B cell (primary cell): Measurements from ENCODE around the gene CD300LB. TPM values are rescaled to one million over a fixed set of nuclear protein-coding genes. Genes with fewer than 3 reads are reported as not detected.
A peak's percentile ranks its signal among the peaks of the same experiment; 100 is the strongest.

ENCODE experiments used
- ATAC-seq: fragments of 200-7000 bp; cut with Tn5 transposase; one replicate; pipeline ENCODE4 v1.10.0; 2021; ENCODE audit warnings: low read depth, mild to moderate bottlenecking, moderate number of reproducible peaks, moderate library complexity
- CTCF ChIA-PET: fragments of 350-600 bp; sonication (Branson Sonifier 250); formaldehyde crosslinking; loops from one replicate; lab custom pipeline; 2021; ENCODE audit warnings: antibody characterized with exemption, inconsistent platforms; lab: Charles Lee
- POLR2A ChIA-PET: fragments of 350-600 bp; sonication (Branson Sonifier 250); formaldehyde crosslinking; loops from one replicate; lab custom pipeline; 2021; ENCODE audit warnings: antibody characterized with exemption; lab: Charles Lee
- DNase-seq: peaks from one replicate; pipeline ENCODE4 v3.0.0; 2013
- H2AFZ ChIP-seq: 2 replicates; pipeline ENCODE4 v1.6.1; 2012; ENCODE audit warnings: mild to moderate bottlenecking, low read depth, low read length; ENCODE audit not compliant: insufficient read depth, poor library complexity, severe bottlenecking
- H3K27ac ChIP-seq, 2 donors: 1 replicate in 1 of 2; 2 replicates in 1 of 2; pipeline ENCODE4 v1.5.1; 2012 to 2013; ENCODE audit warnings: low read length in 2 of 2, mild to moderate bottlenecking in 2 of 2, moderate library complexity in 1 of 2
- H3K27me3 ChIP-seq, 4 experiments: fragments of 200-600 bp in 1 of 4; sonication (generic) in 1 of 4; replicated peaks in 1 of 4; 1 replicate in 2 of 4; 2 replicates in 2 of 4; pipeline versions ENCODE4 v1.6.1 to v1.7.0; 2013 to 2016; ENCODE audit warnings: low read length in 3 of 4, mild to moderate bottlenecking in 2 of 4, mixed read lengths in 1 of 4, moderate library complexity in 1 of 4; ENCODE audit not compliant: insufficient read depth in 4 of 4, control insufficient read depth in 3 of 4; ENCODE audit errors: control extremely low read depth in 1 of 4
- H3K36me3 ChIP-seq, 2 experiments: replicated peaks in 1 of 2; 1 replicate in 1 of 2; 2 replicates in 1 of 2; pipeline versions ENCODE4 v1.6.1 to v1.7.1; 2013; ENCODE audit warnings: low read length in 1 of 2; ENCODE audit not compliant: insufficient read depth in 2 of 2, control insufficient read depth in 1 of 2; ENCODE audit errors: control extremely low read depth in 1 of 2, extremely low read depth in 1 of 2
- H3K4me1 ChIP-seq, 2 donors: fragments of 200-600 bp in 1 of 2; sonication (generic) in 1 of 2; 1 replicate in 1 of 2; 2 replicates in 1 of 2; pipeline versions ENCODE4 v1.5.1 to v1.6.1; 2013 to 2017; ENCODE audit warnings: low read length in 2 of 2; ENCODE audit not compliant: control insufficient read depth in 2 of 2, insufficient read depth in 2 of 2
- H3K4me2 ChIP-seq: replicated peaks from 2 replicates; pipeline ENCODE3; 2012; ENCODE audit warnings: mild to moderate bottlenecking, low read depth, low read length; ENCODE audit not compliant: poor library complexity, severe bottlenecking
- H3K4me3 ChIP-seq, 5 experiments: fragments of 200-600 bp in 1 of 5; sonication (generic) in 1 of 5; 1 replicate in 3 of 5; 2 replicates in 2 of 5; pipeline versions ENCODE4 v1.5.1 to v1.7.0; 2011 to 2016; ENCODE audit warnings: low read length in 4 of 5, mild to moderate bottlenecking in 4 of 5, low read depth in 2 of 5, control low read depth in 1 of 5, moderate library complexity in 1 of 5; ENCODE audit not compliant: insufficient read depth in 1 of 5; ENCODE audit errors: control extremely low read depth in 1 of 5, extremely low read depth in 1 of 5
- H3K79me2 ChIP-seq: fragments of 200-600 bp; sonication (generic); one replicate; pipeline ENCODE4 v1.6.0; 2016; ENCODE audit warnings: low read length; ENCODE audit not compliant: control insufficient read depth, insufficient read depth
- H3K9ac ChIP-seq: fragments of 200-600 bp; sonication (generic); 2 replicates; pipeline ENCODE4 v1.6.1; 2017; ENCODE audit warnings: mild to moderate bottlenecking, low read length, moderate library complexity
- H3K9me3 ChIP-seq, 3 donors: one replicate each; pipeline versions ENCODE4 v1.6.1 to v1.7.1; 2013; ENCODE audit warnings: low read length in 2 of 3; ENCODE audit not compliant: control insufficient read depth in 2 of 3, insufficient read depth in 1 of 3; ENCODE audit errors: control extremely low read depth in 1 of 3
- H4K20me1 ChIP-seq: 2 replicates; pipeline ENCODE4 v1.6.0; 2012; ENCODE audit warnings: mild to moderate bottlenecking, low read length; ENCODE audit not compliant: insufficient read depth, control insufficient read depth, poor library complexity, severe bottlenecking
- H3K27ac Mint-ChIP-seq: one replicate; pipeline ENCODE4 v1.8.0; 2021; ENCODE audit warnings: mixed read lengths
- H3K27me3 Mint-ChIP-seq: one replicate; pipeline ENCODE4 v1.8.0; 2021; ENCODE audit warnings: mixed read lengths
- H3K4me1 Mint-ChIP-seq: one replicate; pipeline ENCODE4 v1.8.0; 2021; ENCODE audit warnings: mixed read lengths
- H3K4me3 Mint-ChIP-seq: one replicate; pipeline ENCODE4 v1.8.0; 2021; ENCODE audit warnings: mixed read lengths
- H3K9me3 Mint-ChIP-seq: one replicate; pipeline ENCODE4 v1.8.0; 2022; ENCODE audit warnings: mixed read lengths; ENCODE audit not compliant: insufficient read depth
- EZH2 ChIP-seq: IDR thresholded peaks from 2 replicates; pipeline ENCODE4 v1.6.1; 2012; ENCODE audit warnings: borderline replicate concordance, low read depth, mild to moderate bottlenecking, moderate library complexity, low read length; ENCODE audit not compliant: insufficient read depth, poor library complexity, severe bottlenecking
- WGBS: methylation state at CpG from one replicate; pipeline ENCODE4 v1.1.5; 2013; ENCODE audit warnings: missing lambda C conversion rate; ENCODE audit not compliant: insufficient coverage; 5-methylcytosine and 5-hydroxymethylcytosine counted together
- intact Hi-C: fragments of 100-400 bp; cut with micrococcal nuclease; formaldehyde crosslinking; loops from one replicate; pipeline ENCODE4 v1.10.0; 2022
- polyA plus RNA-seq: library from polyadenylated mRNA; depleted of rRNA; stranded (reverse); fragments of >200 nt; gene quantifications from 2 replicates; pipeline ENCODE4 v1.2.3, GENCODE V29; 2012
- total RNA-seq, 2 donors: library from RNA; stranded (reverse); fragments of 120-200 nt in 1 of 2; gene quantifications; 1 replicate in 1 of 2; 2 replicates in 1 of 2; pipeline versions ENCODE4 v1.2.3 to v1.2.4, GENCODE V29; 2013 to 2022
- TF ChIP-seq, protein P1 (sequence below): fragments of 200-600 bp; IDR thresholded peaks from one replicate; pipeline ENCODE4 v1.8.0; 2022; ENCODE audit warnings: antibody characterized with exemption, mild to moderate bottlenecking

CD300LB gene
- total and polyA plus RNA-seq, 2 donors (not counting 1 experiment from before 2014, with no cell fraction given), result 0.12 to 0.39 TPM

DNA sequence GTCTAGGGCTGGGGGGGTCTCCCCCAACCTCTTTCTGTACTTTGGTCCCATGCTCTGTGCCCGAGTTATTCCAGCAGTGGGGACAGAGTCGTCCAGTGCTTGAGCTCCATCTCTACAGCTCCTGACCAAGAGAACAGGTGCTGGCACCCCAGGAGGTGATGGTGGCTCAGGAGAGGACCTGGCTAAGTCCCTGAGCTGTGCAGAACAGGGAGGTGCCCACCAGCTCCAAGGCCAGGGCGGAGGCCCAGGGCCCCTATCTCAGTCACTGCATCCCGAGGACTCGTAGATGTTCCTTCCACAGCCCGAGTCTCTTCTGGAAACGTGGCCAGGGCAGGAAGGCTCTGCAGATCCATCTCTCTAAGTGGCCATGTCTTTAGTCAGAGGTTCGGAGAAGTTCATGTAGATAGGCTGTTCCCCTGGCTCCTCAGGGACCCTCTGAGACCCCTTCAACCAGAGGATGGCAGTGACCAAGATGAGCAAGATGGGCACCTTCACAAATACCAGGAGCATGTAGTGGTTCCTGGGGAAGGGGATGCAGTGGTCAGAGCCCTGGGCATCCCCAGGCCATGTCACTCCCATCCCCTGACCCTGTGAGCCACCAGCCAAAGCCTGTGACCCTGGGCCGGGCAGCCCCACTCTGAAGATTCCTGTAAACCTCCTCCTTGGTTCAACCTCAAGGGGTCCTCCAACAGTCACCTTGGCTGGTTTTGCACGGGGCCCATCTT is 8.7 kb downstream of the CD300LB start:
- ATAC-seq (no peak), DNase-seq (no peak)
- 88% methylated on average over 10 of the region's 10 CpGs for WGBS
- intact Hi-C loops, result no loop called here
- Mint-ChIP-seq H3K4me1 (peaks cover 16% of the 10 kb centered on the region), H3K4me3 (no peak overlapping the region), H3K9me3 (no peaks in the 10 kb centered on the region), H3K27ac (no peak overlapping the region), H3K27me3 (peaks cover 18% of the 10 kb centered on the region)
- Histone ChIP-seq H3K9ac (no peak overlapping the region), H3K27ac (no peak overlapping the region), H3K9me3 (peaks cover 0 to 5% (median 0%) of the 10 kb centered on the region in 3 donors), H3K4me3 (no peak overlapping the region), H3K27me3 (peaks cover 0 to 3% (median 0%) of the 10 kb centered on the region in 4 experiments), H4K20me1 (no peaks in the 10 kb centered on the region), H3K4me2 (no peak overlapping the region), H3K4me1 (peaks cover 22 to 25% of the 10 kb centered on the region in 2 donors), H3K36me3 (no peaks in the 10 kb centered on the region), H2AFZ (no peak overlapping the region), H3K79me2 (no peaks in the 10 kb centered on the region)
- no peak for TF ChIP-seq EZH2
- TF ChIP-seq, protein P1, sequence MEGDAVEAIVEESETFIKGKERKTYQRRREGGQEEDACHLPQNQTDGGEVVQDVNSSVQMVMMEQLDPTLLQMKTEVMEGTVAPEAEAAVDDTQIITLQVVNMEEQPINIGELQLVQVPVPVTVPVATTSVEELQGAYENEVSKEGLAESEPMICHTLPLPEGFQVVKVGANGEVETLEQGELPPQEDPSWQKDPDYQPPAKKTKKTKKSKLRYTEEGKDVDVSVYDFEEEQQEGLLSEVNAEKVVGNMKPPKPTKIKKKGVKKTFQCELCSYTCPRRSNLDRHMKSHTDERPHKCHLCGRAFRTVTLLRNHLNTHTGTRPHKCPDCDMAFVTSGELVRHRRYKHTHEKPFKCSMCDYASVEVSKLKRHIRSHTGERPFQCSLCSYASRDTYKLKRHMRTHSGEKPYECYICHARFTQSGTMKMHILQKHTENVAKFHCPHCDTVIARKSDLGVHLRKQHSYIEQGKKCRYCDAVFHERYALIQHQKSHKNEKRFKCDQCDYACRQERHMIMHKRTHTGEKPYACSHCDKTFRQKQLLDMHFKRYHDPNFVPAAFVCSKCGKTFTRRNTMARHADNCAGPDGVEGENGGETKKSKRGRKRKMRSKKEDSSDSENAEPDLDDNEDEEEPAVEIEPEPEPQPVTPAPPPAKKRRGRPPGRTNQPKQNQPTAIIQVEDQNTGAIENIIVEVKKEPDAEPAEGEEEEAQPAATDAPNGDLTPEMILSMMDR, result no peak
- ChIA-PET POLR2A (no interaction called here), CTCF (interaction anchor here (0.7 kb wide), 1 partner anchor 68 kb away, joined by 3 read pairs; no protein-coding TSS in a partner anchor)

DNA sequence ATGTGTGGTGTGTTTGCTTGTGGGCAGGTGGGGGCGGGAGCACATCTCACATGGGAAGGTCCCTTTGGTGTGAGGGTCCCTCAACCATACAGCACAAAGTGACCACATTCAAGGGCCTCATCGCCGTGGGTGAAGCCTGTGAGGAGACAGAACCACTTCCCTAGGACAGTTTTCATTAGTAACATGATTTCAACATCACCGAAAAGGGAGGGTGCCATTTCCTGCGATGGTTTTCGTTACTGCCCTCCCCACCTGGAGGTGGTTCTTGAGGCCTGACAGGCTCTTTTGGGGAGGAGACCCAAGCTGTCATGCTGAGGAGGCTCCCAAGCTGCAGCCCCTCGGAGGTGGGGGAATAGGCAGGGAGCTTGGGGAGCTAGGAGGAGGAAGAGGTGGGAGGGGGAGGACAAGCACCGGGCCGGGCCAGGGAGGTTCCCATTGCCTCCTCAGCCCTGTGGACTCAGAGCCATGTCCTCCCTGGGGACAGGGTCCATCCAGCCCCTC is 9.5 kb downstream of the CD300LB start:
- Histone ChIP-seq H3K4me3 (no peak overlapping the region), H3K27me3 (peaks cover 0 to 3% (median under 1%) of the 10 kb centered on the region in 4 experiments), H3K4me2 (peak overlapping the region; percentile 13), H3K36me3 (no peaks in the 10 kb centered on the region), H3K4me1 (peaks cover 22 to 25% of the 10 kb centered on the region in 2 donors), H4K20me1 (no peaks in the 10 kb centered on the region), H3K9me3 (peaks cover 0 to 5% (median 0%) of the 10 kb centered on the region in 3 donors), H3K27ac (no peak overlapping the region), H2AFZ (peak overlapping the region; percentile 4), H3K9ac (no peak overlapping the region), H3K79me2 (no peaks in the 10 kb centered on the region)
- 5% methylated on average over 4 of the region's 9 CpGs for WGBS
- peak; percentile 40 for DNase-seq
- peaks cover 16% of the 10 kb centered on the region for H3K4me1 Mint-ChIP-seq
- ATAC-seq, result no peak
- H3K9me3 Mint-ChIP-seq, result no peaks in the 10 kb centered on the region
- POLR2A ChIA-PET, result no interaction called here
- no peak overlapping the region for H3K4me3 Mint-ChIP-seq
- CTCF ChIA-PET, result no interaction called here
- H3K27me3 Mint-ChIP-seq, result peaks cover 18% of the 10 kb centered on the region
- no peak overlapping the region for H3K27ac Mint-ChIP-seq
- TF ChIP-seq, protein P1, result no peak
- no peak for TF ChIP-seq EZH2
- intact Hi-C loops, result no loop called here
